Cardiac muscle cell (in vitro differentiated cells and primary cell): ENCODE measurements around the gene TPM4. TPM values are rescaled to one million over a fixed set of nuclear protein-coding genes. Genes with fewer than 3 reads are reported as not detected.
A peak's percentile ranks its signal among the peaks of the same experiment; 100 is the strongest.

ENCODE experiments used
- DNase-seq, 2 donors: peaks; one replicate each; pipeline versions ENCODE4 v3.0.0 to v3.0.0-alpha.2; 2010 to 2017; ENCODE audit warnings: low read depth in 1 of 2, low spot score in 1 of 2
- H3K27ac ChIP-seq: fragments of 200-600 bp; sonication (generic); 2 replicates; pipeline ENCODE4 v1.5.1; 2016
- H3K27me3 ChIP-seq: fragments of 200-600 bp; sonication (generic); 2 replicates; pipeline ENCODE4 v1.6.0; 2016; ENCODE audit warnings: control low read depth
- H3K36me3 ChIP-seq: fragments of 200-600 bp; sonication (generic); 2 replicates; pipeline ENCODE4 v1.5.1; 2016; ENCODE audit warnings: control low read depth
- H3K4me1 ChIP-seq: fragments of 200-600 bp; sonication (generic); 2 replicates; pipeline ENCODE4 v1.8.1; 2017; ENCODE audit warnings: low read depth, mild to moderate bottlenecking, mixed run types
- H3K4me3 ChIP-seq: fragments of 200-600 bp; sonication (generic); 2 replicates; pipeline ENCODE4 v1.5.1; 2016; ENCODE audit warnings: mild to moderate bottlenecking
- H3K9me3 ChIP-seq: fragments of 200-600 bp; sonication (generic); 2 replicates; pipeline ENCODE4 v1.5.1; 2017; ENCODE audit warnings: low read depth, mild to moderate bottlenecking, control low read depth
- polyA plus RNA-seq: library from polyadenylated mRNA; unstranded; fragments of >200 nt; fragmentation: Nextera tagmentation; extraction: Ambion mirVana; gene quantifications from 2 replicates; pipeline ENCODE4 v1.2.1, GENCODE V29; 2016
- total RNA-seq: library from RNA; depleted of rRNA; stranded (reverse); fragments of >200 nt; gene quantifications from 2 replicates; pipeline ENCODE4 v1.2.3, GENCODE V29; 2016
- TF ChIP-seq, protein P1 (sequence below): IDR thresholded peaks from 2 replicates; pipeline ENCODE4 v1.5.1; 2012; ENCODE audit warnings: low read depth, mild to moderate bottlenecking, low read length

TPM4 gene
- total and polyA plus RNA-seq, 2 experiments from 2014 or later, result 118 to 268 TPM

GRCh38 chr19:16039081-16039480, 37.2 kb upstream of the TPM4 start:
- DNase-seq, result no peak
- Histone ChIP-seq H3K27me3 (no peaks in the 10 kb centered on the region), H3K4me3 (no peak overlapping the region), H3K36me3 (no peaks in the 10 kb centered on the region), H3K27ac (no peak overlapping the region), H3K9me3 (no peaks in the 10 kb centered on the region), H3K4me1 (no peaks in the 10 kb centered on the region)
- TF ChIP-seq, protein P1, sequence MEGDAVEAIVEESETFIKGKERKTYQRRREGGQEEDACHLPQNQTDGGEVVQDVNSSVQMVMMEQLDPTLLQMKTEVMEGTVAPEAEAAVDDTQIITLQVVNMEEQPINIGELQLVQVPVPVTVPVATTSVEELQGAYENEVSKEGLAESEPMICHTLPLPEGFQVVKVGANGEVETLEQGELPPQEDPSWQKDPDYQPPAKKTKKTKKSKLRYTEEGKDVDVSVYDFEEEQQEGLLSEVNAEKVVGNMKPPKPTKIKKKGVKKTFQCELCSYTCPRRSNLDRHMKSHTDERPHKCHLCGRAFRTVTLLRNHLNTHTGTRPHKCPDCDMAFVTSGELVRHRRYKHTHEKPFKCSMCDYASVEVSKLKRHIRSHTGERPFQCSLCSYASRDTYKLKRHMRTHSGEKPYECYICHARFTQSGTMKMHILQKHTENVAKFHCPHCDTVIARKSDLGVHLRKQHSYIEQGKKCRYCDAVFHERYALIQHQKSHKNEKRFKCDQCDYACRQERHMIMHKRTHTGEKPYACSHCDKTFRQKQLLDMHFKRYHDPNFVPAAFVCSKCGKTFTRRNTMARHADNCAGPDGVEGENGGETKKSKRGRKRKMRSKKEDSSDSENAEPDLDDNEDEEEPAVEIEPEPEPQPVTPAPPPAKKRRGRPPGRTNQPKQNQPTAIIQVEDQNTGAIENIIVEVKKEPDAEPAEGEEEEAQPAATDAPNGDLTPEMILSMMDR, result no peak

- no peaks in the 10 kb centered on the region for H3K4me1 ChIP-seq
- H3K9me3 ChIP-seq, result no peaks in the 10 kb centered on the region
- DNase-seq, result no peak
- H3K27ac ChIP-seq, result no peak overlapping the region
- TF ChIP-seq, protein P1, result no peak
- H3K36me3 ChIP-seq, result no peaks in the 10 kb centered on the region
- no peaks in the 10 kb centered on the region for H3K27me3 ChIP-seq
- H3K4me3 ChIP-seq, result no peak overlapping the region
Measured at GRCh38 chr19:16039545-16039944, 36.8 kb upstream of the TPM4 start.

DNA sequence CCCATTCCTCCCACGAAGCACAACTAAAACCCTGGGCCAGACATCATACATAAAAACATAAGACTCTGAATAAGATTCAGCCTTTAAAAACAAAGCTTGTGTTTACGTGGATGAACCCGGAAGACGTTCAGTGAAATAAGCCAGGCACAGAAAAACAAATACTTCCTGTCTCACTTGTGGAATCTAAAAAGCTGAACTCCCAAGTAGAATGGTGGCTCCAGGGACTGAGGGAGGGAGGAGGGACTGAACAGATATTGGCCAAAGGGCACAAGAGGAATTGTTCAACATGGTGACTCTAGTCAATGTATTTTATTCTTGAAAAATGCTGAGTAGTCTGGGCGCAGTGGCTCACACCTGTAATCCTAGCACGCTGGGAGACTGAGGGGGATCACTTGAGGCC, 35.7 kb upstream of the TPM4 start:
- H3K36me3 ChIP-seq, result no peaks in the 10 kb centered on the region
- no peak overlapping the region for H3K4me3 ChIP-seq

DNA sequence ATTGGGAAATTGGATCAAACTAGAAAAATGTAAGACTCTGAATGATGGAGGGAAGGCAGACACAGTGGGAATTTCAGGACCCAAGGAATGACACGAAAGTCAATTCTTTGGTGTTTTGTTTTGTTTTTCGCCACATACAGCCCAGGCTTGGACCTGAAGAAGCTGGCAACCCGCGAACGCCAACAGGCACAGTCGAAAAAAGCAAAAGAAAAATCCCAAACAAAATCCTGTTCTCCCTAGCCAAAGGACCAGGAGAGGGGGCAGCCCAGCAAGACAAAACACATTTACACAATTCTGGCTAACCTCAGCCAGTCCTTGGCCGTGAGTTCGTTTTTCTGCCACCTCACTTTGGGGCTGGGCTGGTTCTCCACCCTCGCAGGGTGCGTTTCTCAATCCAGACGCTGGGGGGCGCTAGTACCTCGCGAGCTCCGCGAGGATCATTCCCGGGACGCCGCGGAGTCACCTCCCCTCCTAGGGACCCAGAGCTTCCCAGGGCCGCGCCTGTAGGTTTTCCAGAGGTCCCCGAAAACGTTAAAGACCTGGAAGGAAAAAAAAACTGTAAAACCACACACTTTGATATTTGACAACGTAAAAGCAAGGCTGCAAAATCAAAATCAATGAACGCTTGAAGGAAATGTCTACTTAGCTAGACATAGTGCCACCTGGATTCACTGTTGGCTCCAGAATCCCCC, 34.9 kb upstream of the TPM4 start:
- peak; percentile 76 to 82 for DNase-seq
- Histone ChIP-seq H3K9me3 (no peaks in the 10 kb centered on the region), H3K4me3 (no peak overlapping the region), H3K4me1 (no peaks in the 10 kb centered on the region), H3K27me3 (no peaks in the 10 kb centered on the region), H3K27ac (no peak overlapping the region), H3K36me3 (no peaks in the 10 kb centered on the region)
- TF ChIP-seq, protein P1, result peak; percentile 97

More for the DNA sequence above, 35.7 kb upstream of the TPM4 start:
- Histone ChIP-seq H3K9me3 (no peaks in the 10 kb centered on the region), H3K27ac (no peak overlapping the region), H3K27me3 (no peaks in the 10 kb centered on the region), H3K4me1 (no peaks in the 10 kb centered on the region)
- peak in 1 of 2 donors; percentile 21 for DNase-seq
- TF ChIP-seq, protein P1, result no peak

DNA sequence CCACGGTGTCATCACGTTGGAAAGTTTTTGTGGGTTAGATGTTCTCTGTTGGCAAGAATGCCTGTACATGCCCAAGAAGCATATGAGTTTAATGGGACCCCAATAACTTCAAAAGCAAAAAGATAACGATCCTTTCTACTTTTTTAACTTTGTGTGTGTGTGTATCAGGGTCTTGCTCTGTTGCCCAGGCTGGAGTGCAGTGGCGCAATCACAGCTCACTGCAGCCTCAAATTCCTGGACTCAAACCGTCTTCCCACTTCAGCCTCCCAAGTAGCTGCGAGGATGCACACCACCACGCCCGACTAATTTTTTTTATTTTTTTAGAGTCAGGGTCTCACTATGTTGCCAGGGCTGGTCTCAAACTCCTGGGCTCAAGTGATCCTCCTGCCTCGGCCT, 34.3 kb upstream of the TPM4 start:
- H3K9me3 ChIP-seq, result no peaks in the 10 kb centered on the region
- no peaks in the 10 kb centered on the region for H3K4me1 ChIP-seq
- no peak overlapping the region for H3K4me3 ChIP-seq
- H3K27ac ChIP-seq, result no peak overlapping the region
- no peaks in the 10 kb centered on the region for H3K27me3 ChIP-seq
- no peak for DNase-seq
- TF ChIP-seq, protein P1, result no peak
- H3K36me3 ChIP-seq, result no peaks in the 10 kb centered on the region
